GDM1 (cell line): Measurements from ENCODE around the gene VWA1.
"Not testable (repeated sequence)": the region's sequence is repeated elsewhere in the genome, so short reads cannot be mapped to it uniquely, and the experiment has no call there.

Source experiments
- DNase-seq: peaks from one replicate; lab custom pipeline; 2025; lab: John Stamatoyannopoulos, UW

Gene VWA1

DNA sequence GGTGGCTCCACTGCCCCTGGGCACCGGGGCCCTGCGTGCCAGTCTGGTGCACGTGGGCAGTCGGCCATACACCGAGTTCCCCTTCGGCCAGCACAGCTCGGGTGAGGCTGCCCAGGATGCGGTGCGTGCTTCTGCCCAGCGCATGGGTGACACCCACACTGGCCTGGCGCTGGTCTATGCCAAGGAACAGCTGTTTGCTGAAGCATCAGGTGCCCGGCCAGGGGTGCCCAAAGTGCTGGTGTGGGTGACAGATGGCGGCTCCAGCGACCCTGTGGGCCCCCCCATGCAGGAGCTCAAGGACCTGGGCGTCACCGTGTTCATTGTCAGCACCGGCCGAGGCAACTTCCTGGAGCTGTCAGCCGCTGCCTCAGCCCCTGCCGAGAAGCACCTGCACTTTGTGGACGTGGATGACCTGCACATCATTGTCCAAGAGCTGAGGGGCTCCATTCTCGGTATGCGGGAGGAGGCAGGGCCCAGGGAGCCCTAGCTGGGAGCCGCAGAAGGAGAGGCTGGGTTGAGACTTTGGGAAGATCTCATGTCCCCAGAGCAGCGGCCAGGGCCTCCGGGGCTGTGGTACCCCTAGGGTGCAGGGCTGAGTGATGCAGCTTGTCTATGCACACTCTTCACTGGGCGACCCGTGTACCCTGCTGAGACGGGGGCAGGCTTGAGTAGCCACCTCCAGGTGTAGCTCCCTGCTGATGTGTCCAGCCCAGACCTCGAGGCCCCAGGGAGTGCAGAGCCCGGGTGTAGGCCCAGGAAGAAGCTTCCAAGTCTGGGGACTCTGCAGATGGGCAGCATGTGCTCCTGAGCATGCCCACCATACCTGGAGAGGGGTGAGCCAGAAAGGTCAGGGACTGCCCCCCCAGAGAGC lies 1.8 kb downstream of the VWA1 start:
- DNase-seq = no peak

DNA sequence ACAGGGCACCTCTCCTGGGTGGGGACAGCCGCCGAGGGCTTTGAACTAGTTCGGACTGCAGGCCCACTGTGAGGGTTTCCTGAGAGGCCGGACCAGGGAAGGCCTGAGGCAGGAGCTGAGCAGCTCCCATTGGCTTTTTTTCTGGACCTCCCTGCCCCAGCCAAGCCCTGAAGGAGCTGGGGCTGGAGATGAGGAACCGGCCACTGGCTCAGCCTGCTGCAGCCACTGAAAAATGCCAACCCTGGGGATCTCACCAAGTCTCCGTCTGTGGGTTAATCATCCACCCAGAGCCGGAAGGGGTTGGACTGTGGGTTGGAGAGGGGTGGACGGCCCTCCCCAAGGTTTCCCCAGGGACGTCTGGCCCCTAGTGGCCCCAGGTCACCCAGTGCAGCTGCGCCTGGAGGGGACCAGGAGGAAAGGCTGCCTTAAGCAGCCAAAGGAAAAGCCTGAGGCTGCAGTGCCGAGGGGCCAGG lies 2.5 kb downstream of the VWA1 start:
- no peak for DNase-seq

DNA sequence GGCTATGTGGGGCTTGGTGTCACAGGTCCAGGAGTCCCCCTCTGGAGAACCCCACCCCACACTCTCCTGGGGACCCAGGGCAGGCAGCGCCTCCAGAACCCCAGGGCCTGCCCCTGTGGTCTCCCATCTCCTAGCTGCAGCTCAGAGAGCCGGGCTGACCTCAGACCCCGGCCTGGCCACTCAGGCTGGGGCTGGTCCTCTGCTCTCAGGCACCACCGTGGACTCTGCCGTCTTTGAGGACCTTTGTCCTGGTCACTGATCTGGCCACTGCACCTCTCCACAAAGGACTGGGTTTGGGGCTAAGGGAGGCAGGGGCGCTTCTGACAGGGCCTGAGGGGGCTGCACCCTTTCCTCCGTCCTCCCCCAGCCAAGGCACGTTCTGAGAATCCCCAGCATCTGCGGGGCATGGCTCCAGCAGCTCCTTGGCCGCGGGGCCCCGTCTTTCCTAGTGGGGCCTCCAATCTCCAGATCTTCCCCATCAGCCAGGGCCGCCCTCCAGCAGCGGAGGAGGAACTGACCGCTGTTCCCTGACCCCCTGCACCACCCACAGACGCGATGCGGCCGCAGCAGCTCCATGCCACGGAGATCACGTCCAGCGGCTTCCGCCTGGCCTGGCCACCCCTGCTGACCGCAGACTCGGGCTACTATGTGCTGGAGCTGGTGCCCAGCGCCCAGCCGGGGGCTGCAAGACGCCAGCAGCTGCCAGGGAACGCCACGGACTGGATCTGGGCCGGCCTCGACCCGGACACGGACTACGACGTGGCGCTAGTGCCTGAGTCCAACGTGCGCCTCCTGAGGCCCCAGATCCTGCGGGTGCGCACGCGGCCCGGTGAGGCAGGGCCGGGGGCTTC lies 3.3 kb downstream of the VWA1 start:
- no peak for DNase-seq

DNA sequence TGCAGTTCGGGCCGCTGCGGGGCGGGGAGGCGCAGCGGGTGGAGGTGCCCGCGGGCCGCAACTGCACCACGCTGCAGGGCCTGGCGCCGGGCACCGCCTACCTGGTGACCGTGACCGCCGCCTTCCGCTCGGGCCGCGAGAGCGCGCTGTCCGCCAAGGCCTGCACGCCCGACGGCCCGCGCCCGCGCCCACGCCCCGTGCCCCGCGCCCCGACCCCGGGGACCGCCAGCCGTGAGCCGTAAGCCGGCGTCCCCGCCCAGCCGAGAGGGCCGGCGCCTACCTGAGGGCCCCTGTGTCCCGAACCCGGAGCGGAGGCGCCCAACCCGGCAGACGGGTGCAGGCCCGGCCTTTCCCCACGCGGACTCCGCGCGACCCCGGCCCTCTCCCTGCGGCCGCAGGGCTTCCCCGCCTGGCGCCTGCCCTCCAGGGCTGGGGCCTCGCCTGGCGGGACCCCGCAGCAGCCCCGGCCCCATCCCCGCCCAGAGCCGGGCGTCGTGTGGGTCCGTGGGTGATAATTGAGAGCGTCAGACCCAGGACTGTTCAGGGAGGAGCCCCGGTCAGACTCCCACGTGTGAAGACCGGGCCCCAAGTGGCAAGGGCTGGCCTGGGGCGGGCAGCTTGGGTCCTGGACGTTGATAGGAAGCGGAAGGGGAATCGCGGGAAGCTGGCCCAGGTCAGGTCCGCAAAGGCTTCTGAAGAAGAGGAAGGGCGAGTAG lies 4.2 kb downstream of the VWA1 start:
- no peak for DNase-seq

- no peak for DNase-seq
Observed at GRCh38 chr1:1440262-1441001, 4.9 kb downstream of the VWA1 start.

GRCh38 chr1:1441002-1441888 lies 5.8 kb downstream of the VWA1 start:
- peak; percentile 25 for DNase-seq

DNA sequence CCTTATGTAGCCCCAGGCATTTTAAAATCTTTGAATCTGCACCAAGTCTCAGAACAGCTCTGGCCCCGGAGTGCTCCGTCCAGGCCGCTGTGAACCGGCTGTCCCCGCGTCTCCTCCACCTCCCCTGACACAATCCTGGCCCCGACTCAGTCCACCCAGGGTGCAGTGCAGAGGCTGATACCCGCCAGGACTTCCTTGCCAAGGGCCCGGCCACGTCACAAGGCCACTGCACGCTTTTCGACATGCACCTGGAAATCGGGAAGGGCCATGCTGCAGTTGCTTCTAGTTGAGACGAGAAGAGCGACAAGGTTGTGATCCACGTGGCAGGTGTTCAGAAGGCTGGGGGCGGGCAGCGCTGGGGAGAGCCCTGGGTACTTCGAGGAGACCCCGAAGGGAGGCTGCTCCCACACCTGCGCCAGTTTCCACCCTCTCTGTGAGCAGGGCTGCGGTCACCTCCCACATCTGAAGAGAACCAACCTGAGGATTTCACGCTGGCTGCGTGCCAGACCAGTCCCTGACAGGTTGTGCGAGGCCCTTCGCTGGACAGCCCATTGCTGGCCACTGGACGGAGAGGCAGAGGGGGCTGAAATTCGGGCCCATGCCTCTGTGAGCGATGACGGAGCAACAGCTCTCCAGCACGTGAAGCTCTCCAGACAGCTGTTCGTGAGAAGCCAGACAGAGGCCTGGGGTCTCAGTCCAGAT lies 6.7 kb downstream of the VWA1 start:
- DNase-seq = no peak

GRCh38 chr1:1446631-1447030 lies 11.1 kb downstream of the VWA1 start:
- DNase-seq = not testable (repeated sequence)

- no peak for DNase-seq
Observed at GRCh38 chr1:1449099-1449739, 13.7 kb downstream of the VWA1 start, which contains the start of gene ATAD3C. Gene ATAD3C, plus strand, starts transcription at chr1:1449689. Its CDS starts 995 bp downstream, at chr1:1450684.

- not testable (repeated sequence) for DNase-seq
Observed at GRCh38 chr1:1450616-1451015, 15.1 kb downstream of the VWA1 start.

DNA sequence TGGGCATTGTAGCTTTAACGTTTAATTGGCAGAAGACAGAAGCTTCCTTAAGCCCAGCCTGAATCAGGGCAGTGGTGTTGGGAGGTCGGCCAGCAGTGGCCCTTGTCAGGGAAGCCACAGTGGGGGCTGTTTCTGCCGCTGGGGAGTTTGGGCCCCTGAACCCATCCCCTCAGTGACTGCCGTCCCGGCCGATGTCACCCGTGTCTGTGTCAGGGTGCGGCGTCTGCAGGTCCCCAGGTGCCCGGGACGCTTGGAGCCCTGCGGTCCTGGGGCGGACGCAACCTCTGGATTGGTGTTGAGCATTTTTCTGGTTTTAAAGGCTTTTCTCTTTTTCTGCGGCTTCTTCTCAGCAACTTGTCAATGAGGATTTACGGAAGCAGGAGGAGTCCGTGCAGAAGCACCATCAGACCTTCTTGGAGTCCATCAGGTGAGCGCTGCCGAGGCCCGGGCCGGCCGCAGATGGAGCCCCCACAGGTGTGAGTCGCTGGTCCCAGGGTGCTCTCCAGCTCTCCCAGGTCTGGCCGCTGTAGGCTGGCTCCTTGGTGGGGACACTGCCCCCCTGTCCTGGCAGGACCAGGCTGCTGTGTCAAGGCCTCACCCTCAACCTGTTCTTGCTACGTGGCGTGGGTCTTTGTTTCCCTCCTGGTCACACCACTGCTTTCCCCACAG lies 16.3 kb downstream of the VWA1 start:
- DNase-seq = no peak

DNA sequence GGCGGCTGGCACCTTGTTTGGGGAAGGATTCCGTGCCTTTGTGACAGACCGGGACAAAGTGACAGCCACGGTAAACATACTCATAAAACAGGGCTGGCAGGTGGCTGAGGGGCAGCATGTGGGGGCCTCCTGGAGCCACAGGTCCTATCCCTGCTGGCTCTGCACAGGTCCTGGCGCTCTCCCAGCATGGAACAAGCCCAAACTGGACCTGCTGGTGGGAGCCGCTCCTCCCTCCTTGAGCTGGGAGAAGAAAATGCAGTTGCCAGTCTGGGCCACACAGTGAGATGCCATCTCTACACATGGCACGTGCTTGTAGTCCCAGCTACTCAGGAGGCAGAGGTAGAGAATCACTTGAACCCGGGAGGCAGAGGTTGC lies 16.9 kb downstream of the VWA1 start:
- not testable (repeated sequence) for DNase-seq

DNA sequence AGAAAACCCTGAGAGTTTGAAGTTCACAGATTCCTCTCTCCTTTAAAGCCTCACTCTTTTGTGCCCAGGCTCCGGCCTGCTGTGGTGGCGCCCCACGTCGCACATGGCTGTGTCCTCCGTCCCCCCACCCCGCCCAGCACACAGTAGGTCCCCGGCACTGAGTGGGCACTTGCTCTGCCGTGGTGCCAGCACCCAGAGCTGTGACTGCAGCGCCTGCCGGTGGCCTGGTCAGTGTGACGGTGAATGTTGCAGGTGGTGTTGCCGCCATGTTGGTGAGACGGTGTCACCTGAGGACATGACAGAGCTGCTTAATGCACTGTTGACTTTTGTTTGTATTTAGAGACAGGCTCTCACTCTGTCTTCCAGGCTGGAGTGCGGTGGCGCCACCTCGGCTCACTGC lies 17.4 kb downstream of the VWA1 start:
- no peak for DNase-seq

DNA sequence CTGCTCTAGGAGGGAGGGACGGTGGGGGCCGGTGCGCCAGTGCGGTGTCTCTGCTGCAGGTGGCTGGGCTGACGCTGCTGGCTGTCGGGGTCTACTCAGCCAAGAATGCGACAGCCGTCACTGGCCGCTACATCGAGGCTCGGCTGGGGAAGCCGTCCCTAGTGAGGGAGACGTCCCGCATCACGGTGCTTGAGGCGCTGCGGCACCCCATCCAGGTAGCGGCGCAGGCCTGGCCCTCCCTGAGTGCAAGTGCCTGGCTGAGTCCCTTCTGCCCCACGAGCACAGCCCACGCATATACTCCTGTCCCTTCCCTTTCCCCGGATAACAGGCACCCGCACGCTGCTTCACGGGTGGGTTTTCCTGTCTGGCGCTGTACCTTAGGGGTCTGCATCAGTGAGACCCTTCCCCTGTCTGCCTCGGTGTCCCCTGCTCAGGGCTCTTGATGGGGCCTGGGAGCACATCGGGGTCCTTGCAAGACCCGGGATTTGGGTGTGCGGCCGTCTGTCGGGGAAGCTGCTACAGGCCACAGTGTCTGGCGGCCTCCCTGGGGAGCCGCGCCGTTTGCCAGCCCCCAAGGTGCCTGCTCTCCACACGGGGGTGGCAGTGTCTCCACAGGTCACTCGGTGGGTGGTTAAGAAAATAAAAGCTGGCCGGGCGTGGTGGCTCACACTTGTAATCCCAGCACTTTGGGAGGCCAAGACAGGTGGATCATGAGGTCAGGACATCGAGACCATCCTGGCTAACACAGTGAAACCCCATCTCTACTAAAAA lies 19.0 kb downstream of the VWA1 start:
- DNase-seq = not testable (repeated sequence)

DNA sequence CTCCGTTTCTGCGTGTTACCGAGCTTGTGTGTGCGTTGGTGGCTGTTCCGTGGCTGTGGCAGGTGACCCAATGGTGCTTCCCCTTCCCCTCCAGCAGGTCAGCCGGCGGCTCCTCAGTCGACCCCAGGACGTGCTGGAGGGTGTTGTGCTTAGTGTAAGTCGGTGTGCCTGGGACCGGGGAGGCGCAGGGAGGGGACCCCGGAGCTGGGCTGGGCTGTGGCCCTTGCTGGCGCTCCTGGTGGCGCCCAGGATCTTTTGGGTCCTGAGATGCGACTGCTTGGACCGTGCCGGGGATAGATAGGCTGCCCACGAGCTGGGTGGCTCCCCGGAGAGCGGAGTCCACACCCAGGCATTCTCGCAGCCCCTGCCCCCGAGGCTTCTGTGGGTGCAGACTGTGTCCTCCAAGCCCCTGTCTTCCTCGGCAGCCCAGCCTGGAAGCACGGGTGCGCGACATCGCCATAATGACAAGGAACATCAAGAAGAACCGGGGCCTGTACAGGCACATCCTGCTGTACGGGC lies 19.9 kb downstream of the VWA1 start:
- no peak for DNase-seq

GRCh38 chr1:1455934-1456333 lies 20.4 kb downstream of the VWA1 start:
- not testable (repeated sequence) for DNase-seq

- not testable (repeated sequence) for DNase-seq
Observed at GRCh38 chr1:1456683-1457255, 21.3 kb downstream of the VWA1 start.
